ENCODE measurements around the gene THSD7B.

Gene THSD7B

GRCh38 chr2:136905779-136906178 is 140.4 kb downstream of the THSD7B start:
- Histone ChIP-seq H3K27ac (no peak overlapping the region), H3K4me3 (no peak overlapping the region), H3K9me3 (ENCODE audit: low read depth, low read length) (no peaks in the 10 kb centered on the region), H3K36me3 (ENCODE audit: insufficient read depth, low read length) (no peaks in the 10 kb centered on the region), H3K9ac (ENCODE audit: insufficient read length) (no peak overlapping the region)
- no peak for TF ChIP-seq FOXP2 (optimal IDR thresholded peaks at IDR 0.05; ENCODE audit: control extremely low read depth, extremely low read length, insufficient read depth)
- no peak for TF ChIP-seq EZH2 (IDR thresholded peaks at IDR 0.05)
- no peak for TF ChIP-seq POLR2AphosphoS5 (IDR thresholded peaks at IDR 0.05; ENCODE audit: borderline replicate concordance, low read depth, low read length)
- DNase-seq (ENCODE audit: low read depth, low spot score) = no peak

- DNase-seq (ENCODE audit: low read depth, low spot score) = no peak
- TF ChIP-seq EZH2 (IDR thresholded peaks at IDR 0.05) (no peak), POLR2AphosphoS5 (IDR thresholded peaks at IDR 0.05; ENCODE audit: borderline replicate concordance, low read depth, low read length) (no peak)
- no peak overlapping the region for H3K9ac ChIP-seq (ENCODE audit: insufficient read length)
- H3K36me3 ChIP-seq (ENCODE audit: insufficient read depth, low read length) = no peaks in the 10 kb centered on the region
- no peaks in the 10 kb centered on the region for H3K9me3 ChIP-seq (ENCODE audit: low read depth, low read length)
- H3K4me3 ChIP-seq = no peak overlapping the region
- H3K27ac ChIP-seq = no peak overlapping the region
These were observed 144.4 kb downstream of the THSD7B start for GRCh38 chr2:136909777-136910176.

- no peaks in the 10 kb centered on the region for H3K9me3 ChIP-seq (ENCODE audit: low read depth, low read length)
- H3K27ac ChIP-seq = no peak overlapping the region
- no peak overlapping the region for H3K9ac ChIP-seq (ENCODE audit: insufficient read length)
- TF ChIP-seq EZH2 (IDR thresholded peaks at IDR 0.05) (no peak), POLR2AphosphoS5 (IDR thresholded peaks at IDR 0.05; ENCODE audit: borderline replicate concordance, low read depth, low read length) (no peak), FOXP2 (optimal IDR thresholded peaks at IDR 0.05; ENCODE audit: control extremely low read depth, extremely low read length, insufficient read depth) (no peak)
- H3K4me3 ChIP-seq = no peak overlapping the region
- no peaks in the 10 kb centered on the region for H3K36me3 ChIP-seq (ENCODE audit: insufficient read depth, low read length)
- no peak for DNase-seq (ENCODE audit: low read depth, low spot score)
These were observed 150.8 kb downstream of the THSD7B start for GRCh38 chr2:136916131-136916530.

GRCh38 chr2:136917411-136917881 is 152.1 kb downstream of the THSD7B start:
- no peak overlapping the region for H3K9ac ChIP-seq (ENCODE audit: insufficient read length)
- no peak for TF ChIP-seq FOXP2 (optimal IDR thresholded peaks at IDR 0.05; ENCODE audit: control extremely low read depth, extremely low read length, insufficient read depth)
- TF ChIP-seq EZH2 (IDR thresholded peaks at IDR 0.05) = no peak
- TF ChIP-seq POLR2AphosphoS5 (IDR thresholded peaks at IDR 0.05; ENCODE audit: borderline replicate concordance, low read depth, low read length) = no peak
- no peak for DNase-seq (ENCODE audit: low read depth, low spot score)
- H3K4me3 ChIP-seq = no peak overlapping the region
- no peaks in the 10 kb centered on the region for H3K9me3 ChIP-seq (ENCODE audit: low read depth, low read length)
- no peaks in the 10 kb centered on the region for H3K36me3 ChIP-seq (ENCODE audit: insufficient read depth, low read length)
- no peak overlapping the region for H3K27ac ChIP-seq

GRCh38 chr2:136919682-136920081 is 154.3 kb downstream of the THSD7B start:
- H3K9ac ChIP-seq (ENCODE audit: insufficient read length) = no peak overlapping the region
- H3K36me3 ChIP-seq (ENCODE audit: insufficient read depth, low read length) = no peaks in the 10 kb centered on the region
- no peak for TF ChIP-seq POLR2AphosphoS5 (IDR thresholded peaks at IDR 0.05; ENCODE audit: borderline replicate concordance, low read depth, low read length)
- no peak for TF ChIP-seq EZH2 (IDR thresholded peaks at IDR 0.05)
- TF ChIP-seq FOXP2 (optimal IDR thresholded peaks at IDR 0.05; ENCODE audit: control extremely low read depth, extremely low read length, insufficient read depth) = no peak
- H3K4me3 ChIP-seq = no peak overlapping the region
- H3K27ac ChIP-seq = no peak overlapping the region
- no peak for DNase-seq (ENCODE audit: low read depth, low spot score)
- H3K9me3 ChIP-seq (ENCODE audit: low read depth, low read length) = no peaks in the 10 kb centered on the region

GRCh38 chr2:136920652-136921333 is 155.4 kb downstream of the THSD7B start:
- TF ChIP-seq FOXP2 (optimal IDR thresholded peaks at IDR 0.05; ENCODE audit: control extremely low read depth, extremely low read length, insufficient read depth) (no peak), EZH2 (IDR thresholded peaks at IDR 0.05) (no peak), POLR2AphosphoS5 (IDR thresholded peaks at IDR 0.05; ENCODE audit: borderline replicate concordance, low read depth, low read length) (no peak)
- Histone ChIP-seq H3K9me3 (ENCODE audit: low read depth, low read length) (no peaks in the 10 kb centered on the region), H3K36me3 (ENCODE audit: insufficient read depth, low read length) (no peaks in the 10 kb centered on the region), H3K4me3 (no peak overlapping the region), H3K27ac (no peak overlapping the region), H3K9ac (ENCODE audit: insufficient read length) (no peak overlapping the region)
- DNase-seq (ENCODE audit: low read depth, low spot score) = no peak

- H3K9ac ChIP-seq (ENCODE audit: insufficient read length) = no peak overlapping the region
- TF ChIP-seq FOXP2 (optimal IDR thresholded peaks at IDR 0.05; ENCODE audit: control extremely low read depth, extremely low read length, insufficient read depth) (no peak), EZH2 (IDR thresholded peaks at IDR 0.05) (no peak), POLR2AphosphoS5 (IDR thresholded peaks at IDR 0.05; ENCODE audit: borderline replicate concordance, low read depth, low read length) (no peak)
These were observed 161.8 kb downstream of the THSD7B start for GRCh38 chr2:136927156-136927555.

GRCh38 chr2:136929531-136929930 is 164.2 kb downstream of the THSD7B start:
- no peak overlapping the region for H3K4me3 ChIP-seq
- no peak for DNase-seq (ENCODE audit: low read depth, low spot score)
- H3K27ac ChIP-seq = no peak overlapping the region
- H3K9me3 ChIP-seq (ENCODE audit: low read depth, low read length) = no peaks in the 10 kb centered on the region
- no peak overlapping the region for H3K9ac ChIP-seq (ENCODE audit: insufficient read length)
- H3K36me3 ChIP-seq (ENCODE audit: insufficient read depth, low read length) = no peaks in the 10 kb centered on the region
- no peak for TF ChIP-seq FOXP2 (optimal IDR thresholded peaks at IDR 0.05; ENCODE audit: control extremely low read depth, extremely low read length, insufficient read depth)
- no peak for TF ChIP-seq EZH2 (IDR thresholded peaks at IDR 0.05)
- no peak for TF ChIP-seq POLR2AphosphoS5 (IDR thresholded peaks at IDR 0.05; ENCODE audit: borderline replicate concordance, low read depth, low read length)

More at GRCh38 chr2:136927156-136927555, 161.8 kb downstream of the THSD7B start:
- no peak overlapping the region for H3K4me3 ChIP-seq
- H3K9me3 ChIP-seq (ENCODE audit: low read depth, low read length) = no peaks in the 10 kb centered on the region
- no peak overlapping the region for H3K27ac ChIP-seq
- DNase-seq (ENCODE audit: low read depth, low spot score) = no peak
- H3K36me3 ChIP-seq (ENCODE audit: insufficient read depth, low read length) = no peaks in the 10 kb centered on the region

GRCh38 chr2:136932700-136933099 is 167.4 kb downstream of the THSD7B start:
- Histone ChIP-seq H3K9me3 (ENCODE audit: low read depth, low read length) (no peaks in the 10 kb centered on the region), H3K9ac (ENCODE audit: insufficient read length) (no peak overlapping the region), H3K4me3 (no peak overlapping the region), H3K27ac (no peak overlapping the region), H3K36me3 (ENCODE audit: insufficient read depth, low read length) (no peaks in the 10 kb centered on the region)
- DNase-seq (ENCODE audit: low read depth, low spot score) = no peak
- no peak for TF ChIP-seq EZH2 (IDR thresholded peaks at IDR 0.05)
- no peak for TF ChIP-seq FOXP2 (optimal IDR thresholded peaks at IDR 0.05; ENCODE audit: control extremely low read depth, extremely low read length, insufficient read depth)
- TF ChIP-seq POLR2AphosphoS5 (IDR thresholded peaks at IDR 0.05; ENCODE audit: borderline replicate concordance, low read depth, low read length) = no peak
